ENCODE measurements around the gene THOP1.

The THOP1 gene

DNA sequence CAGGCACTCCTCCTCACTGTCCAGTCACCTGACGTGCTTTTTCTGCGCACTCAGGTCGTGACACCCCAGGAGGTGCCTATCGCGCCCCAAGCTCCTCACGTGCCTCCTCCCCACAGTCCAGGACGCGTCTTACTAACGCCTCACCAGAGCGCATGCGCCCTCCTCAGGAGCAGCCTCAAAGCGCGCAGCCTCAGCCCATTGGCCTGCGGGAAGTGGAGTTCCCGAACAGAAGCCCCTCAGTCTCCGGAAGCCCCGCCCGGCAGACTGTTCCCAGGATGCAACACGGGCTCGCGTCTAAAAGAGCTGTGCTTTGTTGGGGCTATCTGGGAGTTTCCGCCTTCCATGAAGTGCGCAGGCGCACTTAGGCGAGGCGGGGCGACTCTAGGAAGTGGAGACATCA lies 73.6 kb downstream of the THOP1 start:
- Mint-ChIP-seq H3K9me3 (peaks cover 65% of the 10 kb centered on the region), H3K36me3 (ENCODE audit: low read depth) (peaks cover 65% of the 10 kb centered on the region), H3K4me1 (peaks cover 10% of the 10 kb centered on the region), H3K4me3 (no peak overlapping the region), H3K27me3 (ENCODE audit: low read depth) (no peaks in the 10 kb centered on the region), H3K27ac (no peak overlapping the region)
- TF ChIP-seq, protein P1, sequence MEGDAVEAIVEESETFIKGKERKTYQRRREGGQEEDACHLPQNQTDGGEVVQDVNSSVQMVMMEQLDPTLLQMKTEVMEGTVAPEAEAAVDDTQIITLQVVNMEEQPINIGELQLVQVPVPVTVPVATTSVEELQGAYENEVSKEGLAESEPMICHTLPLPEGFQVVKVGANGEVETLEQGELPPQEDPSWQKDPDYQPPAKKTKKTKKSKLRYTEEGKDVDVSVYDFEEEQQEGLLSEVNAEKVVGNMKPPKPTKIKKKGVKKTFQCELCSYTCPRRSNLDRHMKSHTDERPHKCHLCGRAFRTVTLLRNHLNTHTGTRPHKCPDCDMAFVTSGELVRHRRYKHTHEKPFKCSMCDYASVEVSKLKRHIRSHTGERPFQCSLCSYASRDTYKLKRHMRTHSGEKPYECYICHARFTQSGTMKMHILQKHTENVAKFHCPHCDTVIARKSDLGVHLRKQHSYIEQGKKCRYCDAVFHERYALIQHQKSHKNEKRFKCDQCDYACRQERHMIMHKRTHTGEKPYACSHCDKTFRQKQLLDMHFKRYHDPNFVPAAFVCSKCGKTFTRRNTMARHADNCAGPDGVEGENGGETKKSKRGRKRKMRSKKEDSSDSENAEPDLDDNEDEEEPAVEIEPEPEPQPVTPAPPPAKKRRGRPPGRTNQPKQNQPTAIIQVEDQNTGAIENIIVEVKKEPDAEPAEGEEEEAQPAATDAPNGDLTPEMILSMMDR (IDR thresholded peaks at IDR 0.05; ENCODE audit: unreplicated experiment in 3 of 3), result no peak

DNA sequence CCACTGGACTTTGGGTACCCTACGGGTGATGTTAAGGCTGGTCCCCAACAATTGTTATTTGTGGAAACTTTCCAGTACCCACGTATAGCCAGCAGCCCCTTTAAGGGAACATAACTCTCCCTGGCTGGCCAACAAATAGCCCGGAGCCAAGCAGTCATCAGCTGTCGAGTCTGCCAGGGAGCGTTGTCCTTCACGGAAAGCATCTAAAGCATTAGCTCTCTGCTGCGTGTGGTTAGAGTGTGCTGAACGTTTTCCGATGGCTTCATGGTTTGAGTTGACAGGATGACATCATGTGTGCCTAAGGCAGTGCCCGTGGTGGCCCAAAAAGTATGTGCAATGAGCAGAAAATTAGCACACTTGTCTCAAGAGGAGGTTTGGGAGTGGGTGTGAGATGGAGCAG lies 78.5 kb downstream of the THOP1 start:
- TF ChIP-seq, protein P1 (IDR thresholded peaks at IDR 0.05; ENCODE audit: unreplicated experiment in 3 of 3), result no peak
- peaks cover 45% of the 10 kb centered on the region for H3K9me3 Mint-ChIP-seq
- peak overlapping the region in 1 of 3 experiments; percentile 31 for H3K4me3 Mint-ChIP-seq
- peak overlapping the region; percentile 28 to 61 (median 37) for H3K27ac Mint-ChIP-seq
- peaks cover 31% of the 10 kb centered on the region for H3K4me1 Mint-ChIP-seq
- H3K27me3 Mint-ChIP-seq (ENCODE audit: low read depth), result no peaks in the 10 kb centered on the region
- peaks cover 17% of the 10 kb centered on the region for H3K36me3 Mint-ChIP-seq (ENCODE audit: low read depth)

Measured in nephron (organoid).